GM12878 (cell line): ENCODE results near the gene PUS3. TPM values are rescaled to one million over a fixed set of nuclear protein-coding genes. Genes with fewer than 3 reads are reported as not detected.

ENCODE experiments used
- ATF2 ChIP-seq: IDR thresholded peaks from 2 replicates; pipeline ENCODE4 v1.6.1; 2012; ENCODE audit warnings: low read length, inconsistent platforms
- BHLHE40 ChIP-seq, 2 experiments: fragments of 450-650 bp in 1 of 2; IDR thresholded peaks; 2 replicates each; pipeline ENCODE4 v1.6.1; 2011 to 2017; ENCODE audit warnings: low read depth in 2 of 2, borderline replicate concordance in 1 of 2, improper control_type of control experiment in 1 of 2, low read length in 1 of 2, mild to moderate bottlenecking in 1 of 2
- CREM ChIP-seq: IDR thresholded peaks from 2 replicates; pipeline ENCODE4 v1.6.1; 2014; ENCODE audit warnings: antibody characterized with exemption, low read depth
- DPF2 ChIP-seq: fragments of 450-650 bp; IDR thresholded peaks from 2 replicates; pipeline ENCODE4 v1.6.1; 2017; ENCODE audit warnings: mild to moderate bottlenecking
- ETV6 ChIP-seq, 2 experiments: fragments of 450-650 bp in 1 of 2; IDR thresholded peaks in 1 of 2; conservative IDR thresholded peaks in 1 of 2; 2 replicates each; pipeline ENCODE4 v1.6.1; 2014; ENCODE audit warnings: antibody characterized with exemption in 1 of 2, borderline replicate concordance in 1 of 2, low read depth in 1 of 2, mild to moderate bottlenecking in 1 of 2, moderate library complexity in 1 of 2
- EZH2 ChIP-seq: IDR thresholded peaks from 2 replicates; pipeline ENCODE4 v1.6.1; 2012; ENCODE audit warnings: low read depth, mild to moderate bottlenecking, control low read depth, inconsistent platforms, low read length, borderline replicate concordance; ENCODE audit not compliant: control insufficient read depth
- MXI1 ChIP-seq: fragments of 150-350 bp; IDR thresholded peaks from 2 replicates; pipeline ENCODE4 v1.6.1; 2011; ENCODE audit warnings: low read depth, mild to moderate bottlenecking, inconsistent platforms, low read length, improper control_type of control experiment
- NKRF ChIP-seq: fragments of 450-650 bp; conservative IDR thresholded peaks from 2 replicates; pipeline ENCODE4 v1.6.1; 2017; ENCODE audit warnings: mild to moderate bottlenecking, moderate library complexity
- PAX8 ChIP-seq: fragments of 450-650 bp; IDR thresholded peaks from 2 replicates; pipeline ENCODE4 v1.6.1; 2017; ENCODE audit warnings: mild to moderate bottlenecking, moderate library complexity
- PML ChIP-seq: IDR thresholded peaks from 2 replicates; pipeline ENCODE4 v1.6.1; 2012; ENCODE audit warnings: low read length, inconsistent platforms
- SPI1 ChIP-seq: IDR thresholded peaks from 2 replicates; pipeline ENCODE4 v1.6.1; 2011; ENCODE audit warnings: low read depth, mild to moderate bottlenecking, low read length, moderate library complexity, borderline replicate concordance; ENCODE audit not compliant: insufficient read depth
- TCF12 ChIP-seq: IDR thresholded peaks from 2 replicates; pipeline ENCODE4 v1.6.1; 2011; ENCODE audit warnings: low read depth, mild to moderate bottlenecking, low read length
- polyA plus RNA-seq, 11 experiments: library from polyadenylated mRNA; depleted of rRNA in 4 of 11; unstranded in 6 of 11; stranded (reverse) in 5 of 11; fragments of >200 nt; fragmentation: Nextera tagmentation in 4 of 11; fragmentation: Illumina TruSeq in 1 of 11; extraction: Ambion mirVana in 4 of 11; extraction: Trizol in 1 of 11; gene quantifications; 1 replicate in 1 of 11; 2 replicates in 10 of 11; pipeline versions ENCODE4 v1.2.1 to v1.2.3, GENCODE V29; 2011 to 2016; ENCODE audit warnings: inconsistent platforms in 2 of 11, missing spikeins in 2 of 11, low read depth in 1 of 11
- total RNA-seq, 4 experiments: library from RNA; depleted of rRNA in 3 of 4; stranded (reverse); fragments of >200 nt in 3 of 4; fragmentation: Illumina TruSeq in 1 of 4; extraction: Trizol in 1 of 4; gene quantifications; 2 replicates each; pipeline versions ENCODE4 v1.2.1 to v1.2.3, GENCODE V29; 2013 to 2021
- TF ChIP-seq, protein P1 (sequence below): fragments of 450-650 bp; formaldehyde crosslinking; IDR thresholded peaks from 2 replicates; pipeline ENCODE4 v1.4.0; 2022; ENCODE audit warnings: mild to moderate bottlenecking, moderate library complexity
- TF ChIP-seq, protein P2 (sequence below): fragments of 450-650 bp; IDR thresholded peaks from 2 replicates; pipeline ENCODE4 v1.6.1; 2016; ENCODE audit warnings: mild to moderate bottlenecking, moderate library complexity, borderline replicate concordance
- TF ChIP-seq, protein P3 (sequence below): IDR thresholded peaks from 2 replicates; pipeline ENCODE4 v1.6.1; 2011; ENCODE audit warnings: low read depth, low read length, improper control_type of control experiment, borderline replicate concordance

Gene PUS3
- total and polyA plus RNA-seq, 10 of the 15 experiments (the other 5 are each of a cell fraction or from before 2014, with no cell fraction given): 10.9 to 22.4 (median 14.3) TPM

- TF ChIP-seq, protein P1, sequence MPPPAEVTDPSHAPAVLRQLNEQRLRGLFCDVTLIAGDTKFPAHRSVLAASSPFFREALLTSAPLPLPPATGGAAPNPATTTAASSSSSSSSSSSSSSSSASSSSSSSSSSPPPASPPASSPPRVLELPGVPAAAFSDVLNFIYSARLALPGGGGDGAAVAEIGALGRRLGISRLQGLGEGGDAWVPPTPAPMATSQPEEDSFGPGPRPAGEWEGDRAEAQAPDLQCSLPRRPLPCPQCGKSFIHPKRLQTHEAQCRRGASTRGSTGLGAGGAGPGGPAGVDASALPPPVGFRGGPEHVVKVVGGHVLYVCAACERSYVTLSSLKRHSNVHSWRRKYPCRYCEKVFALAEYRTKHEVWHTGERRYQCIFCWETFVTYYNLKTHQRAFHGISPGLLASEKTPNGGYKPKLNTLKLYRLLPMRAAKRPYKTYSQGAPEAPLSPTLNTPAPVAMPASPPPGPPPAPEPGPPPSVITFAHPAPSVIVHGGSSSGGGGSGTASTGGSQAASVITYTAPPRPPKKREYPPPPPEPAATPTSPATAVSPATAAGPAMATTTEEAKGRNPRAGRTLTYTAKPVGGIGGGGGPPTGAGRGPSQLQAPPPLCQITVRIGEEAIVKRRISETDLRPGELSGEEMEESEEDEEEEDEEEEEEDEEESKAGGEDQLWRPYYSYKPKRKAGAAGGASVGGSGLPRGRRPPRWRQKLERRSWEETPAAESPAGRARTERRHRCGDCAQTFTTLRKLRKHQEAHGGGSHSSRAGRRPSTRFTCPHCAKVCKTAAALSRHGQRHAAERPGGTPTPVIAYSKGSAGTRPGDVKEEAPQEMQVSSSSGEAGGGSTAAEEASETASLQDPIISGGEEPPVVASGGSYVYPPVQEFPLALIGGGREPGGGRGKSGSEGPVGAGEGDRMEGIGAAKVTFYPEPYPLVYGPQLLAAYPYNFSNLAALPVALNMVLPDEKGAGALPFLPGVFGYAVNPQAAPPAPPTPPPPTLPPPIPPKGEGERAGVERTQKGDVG (CRISPR knock-in tag): peak; percentile 67; the same call in 1 of the 2 replicates
- TF ChIP-seq ETV6 (conservative IDR thresholded peaks at IDR 0.05 in 1 of 2, IDR thresholded peaks at IDR 0.05 in 1 of 2; ENCODE audit: borderline replicate concordance in 1 of 2, low read depth in 1 of 2): no peak
- TF ChIP-seq, protein P2, sequence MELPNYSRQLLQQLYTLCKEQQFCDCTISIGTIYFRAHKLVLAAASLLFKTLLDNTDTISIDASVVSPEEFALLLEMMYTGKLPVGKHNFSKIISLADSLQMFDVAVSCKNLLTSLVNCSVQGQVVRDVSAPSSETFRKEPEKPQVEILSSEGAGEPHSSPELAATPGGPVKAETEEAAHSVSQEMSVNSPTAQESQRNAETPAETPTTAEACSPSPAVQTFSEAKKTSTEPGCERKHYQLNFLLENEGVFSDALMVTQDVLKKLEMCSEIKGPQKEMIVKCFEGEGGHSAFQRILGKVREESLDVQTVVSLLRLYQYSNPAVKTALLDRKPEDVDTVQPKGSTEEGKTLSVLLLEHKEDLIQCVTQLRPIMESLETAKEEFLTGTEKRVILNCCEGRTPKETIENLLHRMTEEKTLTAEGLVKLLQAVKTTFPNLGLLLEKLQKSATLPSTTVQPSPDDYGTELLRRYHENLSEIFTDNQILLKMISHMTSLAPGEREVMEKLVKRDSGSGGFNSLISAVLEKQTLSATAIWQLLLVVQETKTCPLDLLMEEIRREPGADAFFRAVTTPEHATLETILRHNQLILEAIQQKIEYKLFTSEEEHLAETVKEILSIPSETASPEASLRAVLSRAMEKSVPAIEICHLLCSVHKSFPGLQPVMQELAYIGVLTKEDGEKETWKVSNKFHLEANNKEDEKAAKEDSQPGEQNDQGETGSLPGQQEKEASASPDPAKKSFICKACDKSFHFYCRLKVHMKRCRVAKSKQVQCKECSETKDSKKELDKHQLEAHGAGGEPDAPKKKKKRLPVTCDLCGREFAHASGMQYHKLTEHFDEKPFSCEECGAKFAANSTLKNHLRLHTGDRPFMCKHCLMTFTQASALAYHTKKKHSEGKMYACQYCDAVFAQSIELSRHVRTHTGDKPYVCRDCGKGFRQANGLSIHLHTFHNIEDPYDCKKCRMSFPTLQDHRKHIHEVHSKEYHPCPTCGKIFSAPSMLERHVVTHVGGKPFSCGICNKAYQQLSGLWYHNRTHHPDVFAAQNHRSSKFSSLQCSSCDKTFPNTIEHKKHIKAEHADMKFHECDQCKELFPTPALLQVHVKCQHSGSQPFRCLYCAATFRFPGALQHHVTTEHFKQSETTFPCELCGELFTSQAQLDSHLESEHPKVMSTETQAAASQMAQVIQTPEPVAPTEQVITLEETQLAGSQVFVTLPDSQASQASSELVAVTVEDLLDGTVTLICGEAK: peak; percentile 41
- TF ChIP-seq DPF2: peak; percentile 97
- TF ChIP-seq CREM: peak; percentile 39; the same call in 1 of the 2 replicates
- TF ChIP-seq BHLHE40 (IDR thresholded peaks at IDR 0.05; ENCODE audit: borderline replicate concordance in 1 of 2, low read depth in 2 of 2, low read length in 1 of 2): peak; percentile 13 to 60; a peak in 3 of 4 replicates
- TF ChIP-seq ATF2: no peak
- peak; percentile 37; the same call in 1 of the 2 replicates for TF ChIP-seq MXI1
- TF ChIP-seq PAX8: no peak
- 0 out of 2 replicates have a peak, but pooled peaks have one; percentile 13 for TF ChIP-seq TCF12
- TF ChIP-seq PML: peak; percentile 56; the same call in 1 of the 2 replicates
- no peak for TF ChIP-seq SPI1
- TF ChIP-seq, protein P3, sequence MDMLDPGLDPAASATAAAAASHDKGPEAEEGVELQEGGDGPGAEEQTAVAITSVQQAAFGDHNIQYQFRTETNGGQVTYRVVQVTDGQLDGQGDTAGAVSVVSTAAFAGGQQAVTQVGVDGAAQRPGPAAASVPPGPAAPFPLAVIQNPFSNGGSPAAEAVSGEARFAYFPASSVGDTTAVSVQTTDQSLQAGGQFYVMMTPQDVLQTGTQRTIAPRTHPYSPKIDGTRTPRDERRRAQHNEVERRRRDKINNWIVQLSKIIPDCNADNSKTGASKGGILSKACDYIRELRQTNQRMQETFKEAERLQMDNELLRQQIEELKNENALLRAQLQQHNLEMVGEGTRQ: no peak
- TF ChIP-seq EZH2: no peak
- TF ChIP-seq NKRF: peak; percentile 90
Observed at GRCh38 chr11:125887373-125888324, 15.4 kb downstream of the PUS3 start, which contains the start of gene HYLS1 (continued).
